ENCODE data around the gene DAG1.

GRCh38 chr3:49428752-49429080, 41.4 kb upstream of the DAG1 start:
- TF ChIP-seq POLR2AphosphoS5 (IDR thresholded peaks at IDR 0.05; ENCODE audit: borderline replicate concordance, low read depth, low read length) (no peak), EZH2 (IDR thresholded peaks at IDR 0.05) (no peak), FOXP2 (optimal IDR thresholded peaks at IDR 0.05; ENCODE audit: control extremely low read depth, extremely low read length, insufficient read depth) (no peak)

Data from SK-N-MC (cell line).